Erythroblast (primary cell): ENCODE results near the gene NF1.
"Not testable (repeated sequence)": the region's sequence is repeated elsewhere in the genome, so short reads cannot be mapped to it uniquely, and the experiment has no call there.

Source experiments
- DNase-seq, 2 experiments: peaks; one replicate each; lab custom pipeline; 2025; lab: John Stamatoyannopoulos, UW
- GATA1 ChIP-seq: IDR thresholded peaks from 2 replicates; pipeline ENCODE4 v1.6.1; 2011; ENCODE audit warnings: low read depth, mild to moderate bottlenecking, control low read depth, low read length, moderate library complexity
- POLR2A ChIP-seq: IDR thresholded peaks from 2 replicates; pipeline ENCODE4 v1.6.1; 2011; ENCODE audit warnings: mild to moderate bottlenecking, low read length

Gene NF1

DNA sequence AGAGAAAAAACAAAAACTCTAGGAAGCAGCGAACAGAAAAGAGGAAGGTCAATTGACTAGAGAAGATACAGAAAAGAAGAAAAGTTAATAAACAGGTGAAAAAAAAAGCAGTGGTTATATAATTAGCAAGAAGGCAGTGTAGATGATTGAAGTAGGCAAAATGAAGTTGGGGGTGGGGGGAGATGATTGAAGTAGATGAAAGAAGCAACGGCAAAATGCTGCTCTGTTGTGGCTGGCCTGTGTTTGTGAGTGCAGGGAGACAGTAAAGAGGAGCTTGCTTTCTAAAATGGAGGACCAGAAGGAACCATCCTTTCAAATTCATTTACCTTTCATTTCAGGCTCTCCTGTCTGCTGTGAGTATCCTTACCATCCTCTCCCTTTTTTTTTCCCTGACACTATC is 215.5 kb downstream of the NF1 start:
- TF ChIP-seq POLR2A (no peak), GATA1 (no peak)
- DNase-seq, result no peak

DNA sequence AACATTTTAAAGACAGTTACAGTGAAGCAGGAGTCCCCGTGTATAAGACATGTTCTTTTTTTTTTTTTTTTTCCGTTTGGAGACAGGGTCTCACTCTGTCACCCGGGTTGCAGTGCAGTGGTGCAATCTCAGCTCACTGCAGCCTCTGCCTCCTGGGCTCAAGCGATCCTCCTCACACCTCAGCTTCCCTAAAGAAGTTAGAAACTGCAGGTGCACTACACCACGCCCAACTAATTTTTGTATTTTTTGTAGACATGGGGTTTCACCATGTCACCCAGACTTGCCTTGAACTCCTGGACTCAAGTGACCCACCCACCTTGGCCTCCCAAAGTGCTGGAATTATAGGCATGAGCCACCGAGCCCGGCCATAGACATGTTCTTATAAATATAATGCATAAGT is 216.1 kb downstream of the NF1 start:
- TF ChIP-seq POLR2A (no peak), GATA1 (no peak)
- no peak for DNase-seq

DNA sequence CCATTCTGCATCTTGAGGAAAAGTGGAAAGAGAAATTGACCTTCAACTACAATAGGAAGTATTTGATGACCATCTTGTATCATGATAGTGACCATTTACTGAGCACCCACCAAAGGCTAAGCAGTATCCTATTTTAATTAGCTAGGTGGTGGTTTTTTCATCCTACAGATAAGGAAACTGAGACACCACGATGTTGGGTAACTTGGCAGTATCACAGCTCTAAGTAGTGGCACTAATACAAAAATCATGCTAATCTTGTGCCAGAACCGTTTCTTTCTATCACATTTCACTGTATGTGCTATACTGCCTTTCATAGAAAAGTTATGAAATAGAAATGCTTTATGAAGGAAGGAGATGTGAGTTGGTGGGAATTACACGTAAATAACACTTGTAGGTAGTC is 216.7 kb downstream of the NF1 start:
- DNase-seq, result no peak
- TF ChIP-seq GATA1 (no peak), POLR2A (no peak)

DNA sequence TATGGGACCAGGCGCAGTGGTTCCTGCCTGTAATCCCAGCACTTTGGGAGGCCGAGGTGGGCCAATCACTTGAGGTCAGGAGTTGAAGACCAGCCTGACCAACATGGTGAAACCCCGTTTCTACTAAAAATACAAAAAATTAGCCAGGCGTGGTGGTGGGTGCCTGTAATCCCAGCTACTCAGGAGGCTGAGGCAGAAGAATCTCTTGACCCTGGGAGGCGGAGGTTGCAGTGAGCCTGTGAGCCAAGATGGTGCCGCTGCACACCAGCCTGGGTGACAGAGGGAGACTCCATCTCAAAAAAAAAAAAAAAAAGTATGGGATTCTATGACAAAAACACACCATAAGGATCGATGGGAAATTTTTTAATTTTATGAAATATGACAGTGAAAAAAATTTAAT is 217.4 kb downstream of the NF1 start:
- DNase-seq, result not testable (repeated sequence)

DNA sequence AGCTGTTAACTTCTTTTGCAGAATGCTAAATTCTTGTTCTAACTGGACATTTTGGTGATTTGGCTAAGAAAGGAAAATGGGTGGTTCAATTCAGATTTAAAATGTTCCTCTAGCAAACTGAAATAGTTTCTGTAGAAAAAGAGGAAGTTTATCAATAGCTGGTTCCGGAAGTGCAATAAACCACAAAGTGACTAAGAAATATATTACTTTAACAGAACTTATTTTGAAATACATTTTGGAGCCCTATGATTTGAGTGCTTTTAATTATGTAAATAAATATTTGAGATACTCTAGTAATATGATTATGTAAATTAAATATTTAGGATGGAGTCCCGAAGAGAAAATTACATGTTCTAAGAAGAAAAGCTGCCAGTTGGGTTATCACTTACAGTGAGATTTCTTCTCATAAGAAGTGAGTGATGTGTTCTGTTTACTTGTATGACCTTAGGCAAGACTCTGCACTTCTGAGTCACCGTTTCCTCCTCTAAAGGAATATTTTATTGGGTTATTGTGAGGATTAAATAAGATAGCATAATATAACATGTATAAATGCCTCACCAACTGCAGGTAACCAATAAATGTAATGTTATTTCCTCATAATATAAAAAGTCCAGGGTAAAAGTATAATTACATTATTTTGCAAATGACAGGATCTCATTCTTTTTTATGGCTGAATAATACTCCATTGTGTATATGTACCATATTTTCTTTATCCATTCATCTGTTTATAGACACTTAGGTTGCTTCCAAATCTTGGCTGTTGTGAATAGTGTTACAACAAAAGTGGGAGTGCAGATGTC is 219.4 kb downstream of the NF1 start, which contains the start of gene EVI2B:
Gene EVI2B (minus strand): TSS at position 73 of the 800 bp plus-strand sequence. CDS start 8,445 bp downstream, outside the sequence.
- no peak for DNase-seq
- TF ChIP-seq GATA1 (no peak), POLR2A (no peak)

DNA sequence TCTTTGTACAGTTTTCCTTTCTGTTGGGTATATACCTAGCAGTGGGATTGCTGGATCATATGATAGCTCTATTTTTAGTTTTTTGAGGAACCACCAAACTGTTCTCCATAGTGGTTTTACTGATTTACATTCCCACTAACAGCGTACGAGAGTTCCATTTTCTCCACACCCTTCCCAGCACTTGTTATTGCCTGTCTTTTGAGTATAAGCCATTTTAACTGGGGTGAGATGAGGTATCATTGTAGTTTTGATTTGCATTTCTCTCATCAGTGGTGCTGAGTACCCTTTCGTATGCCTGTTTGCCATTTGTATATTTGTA is 220.0 kb downstream of the NF1 start:
- no peak for TF ChIP-seq POLR2A
- TF ChIP-seq GATA1, result no peak
- DNase-seq, result no peak

DNA sequence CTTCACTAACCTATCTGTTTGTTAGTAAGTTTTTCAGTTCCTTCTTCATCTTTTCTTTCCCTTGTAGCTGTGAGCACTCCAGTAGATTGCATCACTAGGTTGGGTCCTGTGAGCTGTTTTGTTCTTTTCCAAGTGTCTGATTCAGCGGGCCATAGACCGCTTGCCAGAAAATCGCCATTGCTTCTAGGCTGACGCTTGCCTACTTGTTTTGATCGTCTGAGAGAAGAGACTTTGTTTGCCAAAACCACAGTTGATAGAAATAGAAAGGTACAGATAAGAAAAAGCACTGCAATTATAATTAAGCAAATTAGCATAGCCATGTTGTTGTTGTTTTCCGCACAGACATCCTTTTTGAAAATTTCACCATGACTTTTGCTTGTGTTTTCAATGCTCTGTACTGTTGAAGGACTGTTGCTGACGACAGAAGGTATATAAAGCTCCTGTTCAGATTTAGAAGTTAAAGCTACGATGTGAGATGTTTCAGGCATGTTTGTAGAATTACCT is 223.6 kb downstream of the NF1 start:
- no peak for DNase-seq
- no peak for TF ChIP-seq POLR2A
- no peak for TF ChIP-seq GATA1

DNA sequence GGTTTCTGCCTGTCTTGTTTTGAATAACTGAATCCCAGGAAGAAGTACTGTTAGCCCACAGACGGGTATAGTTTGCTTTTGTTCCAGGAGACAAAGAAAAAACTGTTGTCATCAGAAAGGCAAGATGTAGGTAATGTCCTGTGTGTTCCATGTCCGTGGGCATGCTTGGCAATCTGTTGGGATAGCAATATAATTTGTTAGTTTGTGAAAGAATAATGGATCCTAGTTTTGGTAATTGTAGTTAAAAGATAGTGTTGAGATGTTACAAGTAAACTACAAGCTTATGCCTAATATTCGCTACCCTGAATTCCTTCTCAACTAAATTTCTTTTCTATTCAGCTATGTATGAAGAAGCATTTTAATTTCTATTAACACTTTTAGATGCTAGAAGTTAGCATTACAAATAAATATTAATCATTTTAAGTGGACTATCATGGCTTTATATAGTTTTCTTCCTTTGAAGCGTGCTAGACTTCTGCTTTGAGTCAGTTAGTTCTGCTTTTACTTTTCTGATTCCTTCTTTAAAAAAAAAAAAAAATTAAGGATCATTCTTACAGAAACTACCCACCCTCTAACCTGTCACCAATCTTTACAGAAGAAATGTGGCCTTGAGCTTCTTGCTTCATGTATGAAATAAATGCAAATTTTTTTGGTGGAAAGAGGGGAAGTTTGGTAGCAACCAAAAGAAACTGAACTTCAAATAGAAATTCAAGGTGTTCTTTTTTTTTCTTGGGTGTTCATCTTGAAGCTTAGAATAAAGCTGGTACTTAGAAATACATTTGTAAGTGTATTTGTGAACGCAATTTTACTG is 224.3 kb downstream of the NF1 start:
- TF ChIP-seq GATA1 (no peak), POLR2A (no peak)
- no peak for DNase-seq

DNA sequence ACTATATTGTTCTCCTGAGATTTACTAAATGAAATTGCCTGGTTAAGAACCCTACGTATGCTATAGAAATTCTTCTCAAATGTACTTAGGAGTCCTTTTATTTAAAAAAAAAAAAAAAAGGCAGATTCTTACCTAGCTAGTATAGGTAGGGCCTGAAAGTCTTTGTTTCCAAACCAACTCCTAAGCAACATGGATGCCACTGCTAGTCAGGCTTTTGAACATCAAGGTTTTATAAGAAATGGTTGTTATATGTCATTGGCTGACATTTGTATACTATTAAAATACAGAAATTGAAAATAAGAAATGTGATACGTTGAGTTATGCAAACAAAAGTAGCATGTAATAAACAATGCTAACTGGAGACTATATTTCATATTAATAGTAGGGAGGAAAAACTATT is 225.5 kb downstream of the NF1 start:
- no peak for DNase-seq
- no peak for TF ChIP-seq GATA1
- no peak for TF ChIP-seq POLR2A

DNA sequence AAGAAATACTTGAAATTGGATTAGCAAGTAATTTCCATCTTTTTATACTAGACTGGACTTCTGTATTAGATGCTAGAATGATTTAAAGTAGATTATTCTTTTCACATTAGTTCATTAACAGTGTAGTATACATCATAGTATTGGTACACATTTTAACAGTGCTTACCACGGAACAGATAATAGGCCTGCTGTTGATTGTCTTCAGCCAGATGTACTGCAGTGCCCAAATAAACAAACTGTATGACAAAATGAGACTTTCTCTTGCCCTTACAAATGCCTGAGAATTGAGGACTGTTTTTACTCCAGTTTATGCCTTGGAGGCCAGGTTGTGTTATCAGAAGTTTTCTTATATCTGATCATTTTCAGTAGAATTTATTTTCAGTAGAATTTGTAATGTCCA is 226.0 kb downstream of the NF1 start:
- TF ChIP-seq GATA1 (no peak), POLR2A (no peak)
- DNase-seq, result no peak

DNA sequence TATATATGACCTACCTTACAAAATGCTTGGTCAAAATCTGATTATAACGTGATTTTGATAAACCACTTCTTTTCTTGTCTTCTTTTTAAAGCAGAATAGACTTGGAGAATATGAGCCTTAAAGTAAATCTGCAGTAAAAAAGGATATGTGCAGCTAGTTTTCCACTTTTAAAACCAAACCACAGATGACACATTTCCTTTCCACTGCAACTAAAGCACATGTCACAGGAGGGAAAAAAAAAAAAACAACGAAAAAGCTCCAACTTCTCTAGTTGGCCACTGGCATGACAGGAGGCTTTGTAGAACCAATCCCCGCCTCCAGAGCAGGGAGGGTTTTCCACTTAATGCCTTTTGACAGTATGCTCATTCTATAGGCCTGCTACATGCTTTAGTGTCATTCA is 226.7 kb downstream of the NF1 start, which contains the start of gene EVI2A:
Gene EVI2A (minus strand): TSS at position 142 of the 400 bp plus-strand sequence. CDS start 2,609 bp downstream, outside the sequence.
- peak in 1 of 2 experiments; percentile 3 for DNase-seq
- TF ChIP-seq POLR2A (no peak), GATA1 (no peak)

DNA sequence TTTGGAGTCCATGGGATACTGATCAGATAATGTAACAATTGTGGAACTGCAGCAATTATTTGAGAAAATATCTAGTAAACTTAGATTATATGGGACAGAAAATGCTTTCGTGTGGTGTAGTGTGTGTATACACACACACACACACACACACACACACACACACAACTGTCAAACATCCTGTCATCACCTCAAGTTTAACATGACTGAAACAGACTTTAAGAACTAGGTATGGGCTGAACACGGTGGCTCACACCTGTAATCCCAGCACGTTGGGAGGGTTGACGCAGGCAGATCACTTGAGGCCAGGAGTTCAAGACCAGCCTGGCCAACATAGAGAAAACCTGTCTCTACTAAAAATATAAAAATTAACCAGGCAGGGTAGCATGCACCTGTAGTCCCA is 227.2 kb downstream of the NF1 start:
- TF ChIP-seq POLR2A (no peak), GATA1 (no peak)
- DNase-seq, result no peak

DNA sequence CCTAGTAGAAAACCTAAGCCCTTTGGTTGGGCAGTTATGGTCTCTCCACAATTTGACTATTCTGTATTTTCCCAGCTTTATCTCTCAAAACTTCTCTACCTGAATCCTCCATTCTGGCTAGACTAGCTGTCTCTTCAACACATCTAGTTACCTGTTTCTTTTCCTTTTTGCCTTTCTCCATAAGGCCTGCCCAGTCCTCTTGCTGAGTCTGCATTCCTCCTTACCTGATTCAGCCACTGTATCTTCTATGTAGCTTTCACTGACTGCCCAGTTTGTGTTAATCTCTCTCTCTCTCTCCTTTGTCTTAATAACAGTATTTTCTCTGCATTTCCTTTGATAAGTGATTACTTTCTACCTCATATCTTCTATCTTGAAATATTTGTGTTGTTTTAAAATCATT is 228.8 kb downstream of the NF1 start:
- TF ChIP-seq GATA1 (no peak), POLR2A (no peak)
- DNase-seq, result no peak

DNA sequence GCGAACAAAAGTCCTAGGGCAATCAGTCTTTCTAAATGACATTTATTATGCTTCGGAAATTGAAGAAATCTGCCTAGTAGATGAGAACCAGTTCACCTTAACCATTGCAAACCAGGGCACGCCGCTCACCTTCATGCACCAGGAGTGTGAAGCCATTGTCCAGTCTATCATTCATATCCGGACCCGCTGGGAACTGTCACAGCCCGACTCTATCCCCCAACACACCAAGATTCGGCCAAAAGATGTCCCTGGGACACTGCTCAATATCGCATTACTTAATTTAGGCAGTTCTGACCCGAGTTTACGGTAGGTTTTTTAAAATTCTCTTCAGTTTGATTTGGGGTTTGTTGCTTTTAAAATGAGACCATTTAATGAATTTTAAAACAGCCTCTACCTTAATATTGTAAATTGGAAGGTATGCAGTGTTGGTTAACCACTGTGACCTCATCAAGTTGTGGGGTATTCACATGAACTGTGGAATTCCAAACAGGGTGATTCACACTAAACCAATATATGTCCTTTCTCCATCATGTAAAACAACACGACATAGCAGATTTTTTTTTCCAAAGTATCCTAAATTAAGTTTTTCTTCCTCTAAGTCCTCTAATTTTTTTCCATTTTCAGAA is 232.9 kb downstream of the NF1 start:
- TF ChIP-seq GATA1 (no peak), POLR2A (no peak)
- no peak for DNase-seq
